Endothelial cell (in vitro differentiated cells): ENCODE measurements around the gene TRRAP. TPM values are rescaled to one million over a fixed set of nuclear protein-coding genes. Genes with fewer than 3 reads are reported as not detected.

Experiments
- DNase-seq: peaks from one replicate; pipeline ENCODE4 v3.0.0; 2021; ENCODE audit warnings: low spot score
- H3K27ac Mint-ChIP-seq: one replicate; pipeline ENCODE4 v1.8.0; 2021; ENCODE audit warnings: mixed read lengths, inconsistent platforms; ENCODE audit not compliant: unreplicated experiment
- H3K27me3 Mint-ChIP-seq: one replicate; pipeline ENCODE4 v1.8.0; 2021; ENCODE audit warnings: mild to moderate bottlenecking, moderate library complexity, mixed read lengths, inconsistent platforms; ENCODE audit not compliant: unreplicated experiment
- H3K36me3 Mint-ChIP-seq: one replicate; pipeline ENCODE4 v1.8.0; 2021; ENCODE audit warnings: mild to moderate bottlenecking, low read depth, mixed read lengths, inconsistent platforms; ENCODE audit not compliant: unreplicated experiment
- H3K4me1 Mint-ChIP-seq: one replicate; pipeline ENCODE4 v1.8.0; 2021; ENCODE audit warnings: mild to moderate bottlenecking, mixed read lengths, inconsistent platforms; ENCODE audit not compliant: unreplicated experiment
- H3K4me3 Mint-ChIP-seq: one replicate; pipeline ENCODE4 v1.8.0; 2021; ENCODE audit warnings: mild to moderate bottlenecking, mixed read lengths, inconsistent platforms; ENCODE audit not compliant: unreplicated experiment
- H3K9me3 Mint-ChIP-seq: one replicate; pipeline ENCODE4 v1.8.0; 2021; ENCODE audit warnings: mixed read lengths, inconsistent platforms; ENCODE audit not compliant: unreplicated experiment
- total RNA-seq: library from RNA; stranded (reverse); fragmentation: NEBNext Ultra II Directional; extraction: Animal tissue kit (Norgen Biotek cat#: 25700); gene quantifications from one replicate; pipeline ENCODE4 v1.2.1, GENCODE V29; 2021; ENCODE audit not compliant: unreplicated experiment
- TF ChIP-seq, protein P1 (sequence below): fragments of 200-600 bp; sonication (generic); IDR thresholded peaks from one replicate; pipeline ENCODE4 v1.5.0; 2021; ENCODE audit warnings: antibody characterized with exemption; ENCODE audit not compliant: unreplicated experiment

TRRAP gene
- total RNA-seq, 1 donor from 2014 or later, result 53.5 TPM

DNA sequence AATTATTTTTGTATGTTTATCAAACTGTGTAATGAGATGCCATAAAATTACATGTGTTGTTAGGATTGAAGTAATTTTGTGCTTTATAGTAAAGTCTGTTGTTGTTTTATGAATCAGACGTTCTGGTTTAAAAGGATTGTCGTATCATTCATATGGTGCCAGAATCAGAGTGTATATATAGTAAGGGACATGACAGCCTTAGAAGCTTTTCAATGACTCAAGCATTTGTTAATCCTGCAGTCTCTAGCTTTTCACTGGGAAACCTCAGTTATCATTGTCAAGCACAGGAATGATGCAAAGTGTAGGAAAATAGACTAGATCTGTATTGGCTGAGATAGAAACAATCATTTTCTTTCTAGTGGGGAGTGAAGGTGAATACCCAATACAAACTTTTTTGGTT lies 57.5 kb downstream of the TRRAP start:
- no peak for DNase-seq
- Mint-ChIP-seq H3K27me3 (no peaks in the 10 kb centered on the region), H3K4me1 (no peaks in the 10 kb centered on the region), H3K27ac (no peak overlapping the region), H3K9me3 (no peaks in the 10 kb centered on the region), H3K36me3 (peaks cover 41% of the 10 kb centered on the region), H3K4me3 (no peak overlapping the region)
- TF ChIP-seq, protein P1, sequence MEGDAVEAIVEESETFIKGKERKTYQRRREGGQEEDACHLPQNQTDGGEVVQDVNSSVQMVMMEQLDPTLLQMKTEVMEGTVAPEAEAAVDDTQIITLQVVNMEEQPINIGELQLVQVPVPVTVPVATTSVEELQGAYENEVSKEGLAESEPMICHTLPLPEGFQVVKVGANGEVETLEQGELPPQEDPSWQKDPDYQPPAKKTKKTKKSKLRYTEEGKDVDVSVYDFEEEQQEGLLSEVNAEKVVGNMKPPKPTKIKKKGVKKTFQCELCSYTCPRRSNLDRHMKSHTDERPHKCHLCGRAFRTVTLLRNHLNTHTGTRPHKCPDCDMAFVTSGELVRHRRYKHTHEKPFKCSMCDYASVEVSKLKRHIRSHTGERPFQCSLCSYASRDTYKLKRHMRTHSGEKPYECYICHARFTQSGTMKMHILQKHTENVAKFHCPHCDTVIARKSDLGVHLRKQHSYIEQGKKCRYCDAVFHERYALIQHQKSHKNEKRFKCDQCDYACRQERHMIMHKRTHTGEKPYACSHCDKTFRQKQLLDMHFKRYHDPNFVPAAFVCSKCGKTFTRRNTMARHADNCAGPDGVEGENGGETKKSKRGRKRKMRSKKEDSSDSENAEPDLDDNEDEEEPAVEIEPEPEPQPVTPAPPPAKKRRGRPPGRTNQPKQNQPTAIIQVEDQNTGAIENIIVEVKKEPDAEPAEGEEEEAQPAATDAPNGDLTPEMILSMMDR, result no peak

GRCh38 chr7:98943336-98943735 lies 65.0 kb downstream of the TRRAP start:
- Mint-ChIP-seq H3K4me1 (peaks cover 11% of the 10 kb centered on the region), H3K36me3 (peaks cover 42% of the 10 kb centered on the region), H3K9me3 (no peaks in the 10 kb centered on the region), H3K4me3 (no peak overlapping the region), H3K27me3 (peaks cover 2% of the 10 kb centered on the region), H3K27ac (no peak overlapping the region)
- TF ChIP-seq, protein P1, result no peak
- no peak for DNase-seq

- H3K27me3 Mint-ChIP-seq, result peaks cover 2% of the 10 kb centered on the region
- no peak for DNase-seq
- peaks cover 11% of the 10 kb centered on the region for H3K4me1 Mint-ChIP-seq
- TF ChIP-seq, protein P1, result no peak
- H3K27ac Mint-ChIP-seq, result no peak overlapping the region
- H3K36me3 Mint-ChIP-seq, result peaks cover 39% of the 10 kb centered on the region
- no peak overlapping the region for H3K4me3 Mint-ChIP-seq
- no peaks in the 10 kb centered on the region for H3K9me3 Mint-ChIP-seq
These were observed 66.1 kb downstream of the TRRAP start for GRCh38 chr7:98944386-98944785.

DNA sequence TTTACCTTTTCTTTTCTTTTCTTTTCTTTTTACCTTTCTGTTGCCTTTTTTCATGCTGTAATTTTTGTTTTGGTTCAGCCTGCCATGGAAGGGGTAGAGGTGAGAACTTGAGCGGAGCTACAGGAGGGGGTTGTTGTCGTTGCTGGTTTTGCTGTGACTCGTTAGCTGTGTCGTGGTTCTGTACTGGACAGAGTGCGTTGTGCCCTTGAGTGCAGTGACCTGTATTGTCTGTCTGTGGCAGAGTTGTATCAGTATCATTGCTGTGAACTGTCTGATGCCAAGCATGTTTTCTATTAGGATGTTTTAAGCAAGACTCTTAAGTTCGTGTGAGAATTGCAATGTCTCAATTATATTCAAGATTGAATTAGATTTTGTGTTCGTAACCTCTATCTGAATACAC lies 67.5 kb downstream of the TRRAP start:
- Mint-ChIP-seq H3K4me3 (no peak overlapping the region), H3K36me3 (peaks cover 48% of the 10 kb centered on the region), H3K27me3 (peaks cover 2% of the 10 kb centered on the region), H3K27ac (no peak overlapping the region), H3K4me1 (peaks cover 11% of the 10 kb centered on the region), H3K9me3 (no peaks in the 10 kb centered on the region)
- no peak for DNase-seq
- TF ChIP-seq, protein P1, result no peak

DNA sequence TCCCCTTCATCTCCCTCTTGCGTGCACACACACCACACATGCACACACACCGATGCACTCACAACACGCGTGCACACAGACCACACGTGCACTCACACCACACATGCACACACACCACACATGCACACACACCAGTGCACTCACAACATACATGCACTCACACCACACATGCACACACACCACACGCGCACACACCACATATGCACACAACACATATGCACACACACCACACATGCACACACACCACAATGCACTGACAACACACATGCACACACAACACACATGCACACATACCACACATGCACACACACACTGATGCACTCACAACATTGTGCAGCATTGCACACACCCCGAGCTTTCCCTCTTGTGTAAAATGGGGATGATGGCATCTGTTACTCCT lies 68.1 kb downstream of the TRRAP start:
- Mint-ChIP-seq H3K27ac (no peak overlapping the region), H3K4me1 (peaks cover 8% of the 10 kb centered on the region), H3K4me3 (peak overlapping the region; percentile 82), H3K36me3 (peaks cover 53% of the 10 kb centered on the region), H3K27me3 (peaks cover 2% of the 10 kb centered on the region), H3K9me3 (no peaks in the 10 kb centered on the region)
- DNase-seq, result no peak
- TF ChIP-seq, protein P1, result no peak
